Brain microvascular endothelial cell (primary cell): ENCODE measurements around the gene ZBTB22.
A peak's percentile ranks its signal among the peaks of the same experiment; 100 is the strongest.
"Not testable (repeated sequence)": the region's sequence is repeated elsewhere in the genome, so short reads cannot be mapped to it uniquely, and the experiment has no call there.

Experiments used
- DNase-seq: peaks from one replicate; pipeline ENCODE4 v3.0.0-alpha.2; 2020
- H3K27ac ChIP-seq: fragments of 250-450 bp; sonication (Bioruptor Pico); 2 replicates; pipeline ENCODE4 v1.5.1; 2020; ENCODE audit warnings: mild to moderate bottlenecking, moderate library complexity
- H3K27me3 ChIP-seq: fragments of 250-450 bp; sonication (Bioruptor Pico); replicated peaks from 2 replicates; pipeline ENCODE4 v1.5.1; 2020; ENCODE audit warnings: mild to moderate bottlenecking
- H3K36me3 ChIP-seq: fragments of 250-450 bp; sonication (Bioruptor Pico); replicated peaks from 2 replicates; pipeline ENCODE4 v1.5.1; 2020; ENCODE audit warnings: mild to moderate bottlenecking
- H3K4me3 ChIP-seq: 2 replicates; pipeline ENCODE4 v1.5.1; 2011; ENCODE audit warnings: low read depth, mild to moderate bottlenecking, control low read depth, low read length, moderate library complexity
- in situ Hi-C: cut with HindIII; loops from 2 replicates; pipeline ENCODE4 v1.10.0; 2017; ENCODE audit warnings: low sequenced_read_pairs, low pct_ligation_motif_present
- TF ChIP-seq, protein P1 (sequence below): IDR thresholded peaks from 2 replicates; pipeline ENCODE4 v1.5.1; 2011; ENCODE audit warnings: low read depth, mild to moderate bottlenecking, moderate library complexity, low read length, control low read depth, inconsistent platforms; ENCODE audit errors: missing control alignments

ZBTB22 gene, protein sequence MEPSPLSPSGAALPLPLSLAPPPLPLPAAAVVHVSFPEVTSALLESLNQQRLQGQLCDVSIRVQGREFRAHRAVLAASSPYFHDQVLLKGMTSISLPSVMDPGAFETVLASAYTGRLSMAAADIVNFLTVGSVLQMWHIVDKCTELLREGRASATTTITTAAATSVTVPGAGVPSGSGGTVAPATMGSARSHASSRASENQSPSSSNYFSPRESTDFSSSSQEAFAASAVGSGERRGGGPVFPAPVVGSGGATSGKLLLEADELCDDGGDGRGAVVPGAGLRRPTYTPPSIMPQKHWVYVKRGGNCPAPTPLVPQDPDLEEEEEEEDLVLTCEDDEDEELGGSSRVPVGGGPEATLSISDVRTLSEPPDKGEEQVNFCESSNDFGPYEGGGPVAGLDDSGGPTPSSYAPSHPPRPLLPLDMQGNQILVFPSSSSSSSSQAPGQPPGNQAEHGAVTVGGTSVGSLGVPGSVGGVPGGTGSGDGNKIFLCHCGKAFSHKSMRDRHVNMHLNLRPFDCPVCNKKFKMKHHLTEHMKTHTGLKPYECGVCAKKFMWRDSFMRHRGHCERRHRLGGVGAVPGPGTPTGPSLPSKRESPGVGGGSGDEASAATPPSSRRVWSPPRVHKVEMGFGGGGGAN

DNA sequence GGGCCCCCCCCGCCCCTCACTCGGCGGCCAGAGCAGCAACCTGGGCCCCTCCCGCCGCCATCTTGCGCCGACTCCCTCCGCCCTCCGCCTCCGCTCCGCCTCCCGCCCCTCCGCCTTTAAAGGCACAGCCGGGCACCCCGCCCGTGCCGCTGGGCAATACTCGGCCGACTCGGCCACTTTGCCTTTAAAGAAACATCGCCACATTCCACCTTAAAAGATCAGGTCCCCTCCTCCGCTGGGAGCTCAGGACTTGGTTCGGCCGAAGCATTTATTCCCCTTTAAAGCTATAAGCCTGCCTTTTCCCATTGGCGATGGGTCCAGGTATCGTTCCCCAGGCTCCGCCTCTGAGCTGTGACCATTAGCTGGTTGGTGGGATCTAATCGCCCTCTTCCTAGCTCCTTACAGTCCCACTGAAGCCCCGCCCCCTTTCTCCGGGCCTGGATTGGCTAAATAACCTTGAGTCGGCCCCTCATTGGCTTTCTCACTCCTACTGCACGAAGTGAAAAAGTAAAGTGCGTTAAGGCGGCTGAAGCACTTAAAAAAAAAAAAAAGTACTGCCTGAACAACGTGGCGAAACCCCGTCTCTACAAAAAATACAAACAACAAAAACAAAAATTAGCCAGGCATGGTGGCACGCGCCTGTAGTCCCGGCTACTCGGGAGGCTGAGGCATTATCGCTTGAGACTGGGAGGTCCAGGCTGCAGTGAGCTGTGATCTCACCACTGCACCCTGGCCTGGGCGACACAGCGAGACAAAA lies at the start of gene ZBTB22:
Gene ZBTB22, minus strand, starts transcription at position 76 of the 757 bp plus-strand sequence. CDS start 828 bp downstream, outside the sequence.
- H3K36me3 ChIP-seq, result peaks cover 25% of the 10 kb centered on the region
- in situ Hi-C loops, result no loop called here
- peak; percentile 100 for DNase-seq
- H3K4me3 ChIP-seq, result peak within 1 kb of the TSS; percentile 61
- TF ChIP-seq, protein P1, sequence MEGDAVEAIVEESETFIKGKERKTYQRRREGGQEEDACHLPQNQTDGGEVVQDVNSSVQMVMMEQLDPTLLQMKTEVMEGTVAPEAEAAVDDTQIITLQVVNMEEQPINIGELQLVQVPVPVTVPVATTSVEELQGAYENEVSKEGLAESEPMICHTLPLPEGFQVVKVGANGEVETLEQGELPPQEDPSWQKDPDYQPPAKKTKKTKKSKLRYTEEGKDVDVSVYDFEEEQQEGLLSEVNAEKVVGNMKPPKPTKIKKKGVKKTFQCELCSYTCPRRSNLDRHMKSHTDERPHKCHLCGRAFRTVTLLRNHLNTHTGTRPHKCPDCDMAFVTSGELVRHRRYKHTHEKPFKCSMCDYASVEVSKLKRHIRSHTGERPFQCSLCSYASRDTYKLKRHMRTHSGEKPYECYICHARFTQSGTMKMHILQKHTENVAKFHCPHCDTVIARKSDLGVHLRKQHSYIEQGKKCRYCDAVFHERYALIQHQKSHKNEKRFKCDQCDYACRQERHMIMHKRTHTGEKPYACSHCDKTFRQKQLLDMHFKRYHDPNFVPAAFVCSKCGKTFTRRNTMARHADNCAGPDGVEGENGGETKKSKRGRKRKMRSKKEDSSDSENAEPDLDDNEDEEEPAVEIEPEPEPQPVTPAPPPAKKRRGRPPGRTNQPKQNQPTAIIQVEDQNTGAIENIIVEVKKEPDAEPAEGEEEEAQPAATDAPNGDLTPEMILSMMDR, result no peak
- H3K27me3 ChIP-seq, result no peaks in the 10 kb centered on the region
- H3K27ac ChIP-seq, result peak within 1 kb of the TSS; percentile 69

DNA sequence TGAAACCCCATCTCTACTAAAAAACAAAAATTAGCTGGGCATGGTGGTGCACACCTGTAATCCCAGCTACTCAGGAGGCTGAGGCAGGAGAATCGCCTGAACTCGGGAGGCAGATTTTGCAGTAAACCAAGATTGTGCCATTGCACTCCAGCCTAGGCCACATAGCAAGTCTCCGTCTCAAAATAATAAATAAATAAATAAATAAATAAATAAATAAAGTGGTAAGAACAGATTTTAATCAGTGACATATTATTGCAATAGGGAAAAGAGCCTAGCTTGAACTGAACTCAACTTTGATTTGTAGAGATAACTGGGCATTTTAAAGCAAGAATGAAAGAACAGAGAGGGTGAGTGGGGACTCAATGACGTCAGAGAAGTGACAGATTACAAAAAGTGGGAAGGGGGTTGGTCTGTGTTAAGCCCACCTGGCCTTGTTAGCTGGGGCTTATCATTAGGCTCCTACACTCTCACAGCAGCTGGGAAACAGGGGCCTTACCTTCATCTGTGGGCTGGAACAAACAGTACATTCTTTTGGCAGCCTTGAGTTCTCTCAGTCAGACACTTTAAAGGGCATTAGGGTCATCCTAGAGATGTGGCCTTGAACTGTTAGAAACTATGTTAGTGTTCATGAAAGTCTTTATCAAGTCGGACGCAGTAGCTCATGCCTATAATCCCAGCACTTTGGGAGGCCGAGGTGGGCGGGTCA lies 49.6 kb upstream of the ZBTB22 start:
- Histone ChIP-seq H3K27me3 (no peaks in the 10 kb centered on the region), H3K36me3 (no peaks in the 10 kb centered on the region), H3K4me3 (no peak overlapping the region), H3K27ac (no peak overlapping the region)
- DNase-seq, result no peak
- in situ Hi-C loops, result no loop called here
- TF ChIP-seq, protein P1, result no peak

DNA sequence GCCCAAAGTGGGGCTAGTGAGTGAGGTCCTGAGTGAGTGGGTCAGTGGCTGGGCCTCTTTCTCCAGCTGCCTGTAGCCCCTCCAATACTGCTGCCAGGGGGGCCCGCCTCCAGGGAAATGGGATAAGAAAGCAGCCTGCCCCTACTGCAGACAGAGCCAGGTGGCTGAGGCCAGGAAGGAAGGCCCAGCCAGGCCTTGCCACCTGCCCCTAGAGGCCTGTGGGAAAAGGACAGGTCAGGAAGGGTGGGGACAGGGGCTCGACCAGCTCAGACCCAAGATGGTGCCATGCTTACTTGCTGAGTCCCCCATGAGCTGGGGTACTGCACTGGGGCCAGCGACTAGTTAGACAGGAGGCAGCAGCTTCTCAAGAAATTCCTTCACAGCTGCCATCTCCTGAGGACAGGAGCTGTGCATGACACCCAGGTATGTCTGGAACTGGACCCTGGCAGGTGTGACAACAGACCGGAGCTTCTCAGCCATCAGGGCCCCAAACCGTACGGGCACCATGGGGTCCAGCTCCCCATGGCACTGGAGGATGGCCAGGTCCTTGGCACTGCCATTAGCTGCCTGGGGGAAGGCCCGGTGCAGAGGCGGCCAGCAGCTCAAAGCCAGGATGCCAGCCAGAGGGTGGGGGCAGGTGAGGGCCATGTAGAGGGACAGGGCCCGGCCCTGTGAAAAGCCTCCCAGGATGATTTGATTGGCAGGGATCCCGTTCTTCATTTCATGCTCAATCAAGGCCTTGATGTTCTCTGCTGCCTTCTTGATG lies 47.8 kb upstream of the ZBTB22 start:
- in situ Hi-C loops, DNase-seq, H3K36me3 ChIP-seq, H3K4me3 ChIP-seq, H3K27me3 ChIP-seq, H3K27ac ChIP-seq: not testable (repeated sequence)

DNA sequence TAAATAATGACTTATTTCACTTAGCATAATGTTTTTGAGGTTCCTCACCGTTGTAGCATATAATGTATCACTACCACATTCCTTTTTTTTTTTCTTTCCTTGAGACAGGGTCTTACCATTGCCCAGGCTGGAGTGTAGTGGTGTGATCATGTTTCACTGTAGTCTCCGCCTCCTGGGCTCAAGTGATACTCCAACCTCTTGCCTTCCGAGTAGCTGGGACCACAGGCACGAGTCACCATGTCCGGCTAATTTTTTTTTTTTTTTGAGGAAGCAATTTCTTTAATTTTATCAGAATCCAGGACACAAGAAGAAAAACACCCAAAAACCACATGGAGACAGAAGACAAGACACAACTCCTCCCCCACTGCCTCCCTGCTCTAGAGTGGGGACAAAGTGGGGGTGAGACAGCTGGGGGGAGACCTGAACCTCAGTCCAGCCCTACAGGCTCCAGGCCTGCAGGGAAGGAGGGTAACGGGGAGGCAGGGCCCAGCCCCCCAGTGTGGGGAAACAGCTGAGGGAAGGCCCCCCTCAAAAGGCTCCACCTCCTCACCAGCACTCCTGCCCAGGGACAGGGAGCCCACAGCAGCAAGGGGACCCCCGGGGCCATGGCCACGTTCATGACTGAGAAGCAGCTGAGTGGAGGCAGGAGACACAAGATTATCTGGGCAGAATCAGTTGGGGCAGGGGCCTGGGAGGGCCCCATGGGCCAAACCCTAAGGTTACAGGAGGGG lies 47.1 kb upstream of the ZBTB22 start:
- H3K27ac ChIP-seq, H3K36me3 ChIP-seq, H3K4me3 ChIP-seq, H3K27me3 ChIP-seq, in situ Hi-C loops: not testable (repeated sequence)
- DNase-seq, result peak; percentile 52

DNA sequence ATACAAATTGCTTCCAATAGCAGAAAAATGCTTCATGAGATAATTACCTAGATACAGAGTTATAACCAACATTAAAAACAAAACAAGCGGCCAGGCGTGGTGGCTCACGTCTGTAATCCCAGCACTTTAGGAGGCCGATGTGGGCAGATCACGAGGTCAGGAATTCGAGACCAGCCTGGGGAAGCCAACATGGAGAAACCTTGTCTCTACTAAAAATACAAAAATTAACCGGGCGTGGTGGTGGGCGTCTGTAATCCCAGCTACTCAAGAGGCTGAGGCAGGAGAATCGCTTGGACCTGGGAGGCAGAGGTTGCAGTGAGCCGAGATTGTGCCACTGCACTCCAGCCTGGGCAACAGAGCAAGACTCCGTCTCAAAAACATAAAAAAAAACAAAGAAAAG lies 45.9 kb upstream of the ZBTB22 start:
- H3K27me3 ChIP-seq, DNase-seq, H3K36me3 ChIP-seq, in situ Hi-C loops, H3K27ac ChIP-seq, H3K4me3 ChIP-seq: not testable (repeated sequence)

DNA sequence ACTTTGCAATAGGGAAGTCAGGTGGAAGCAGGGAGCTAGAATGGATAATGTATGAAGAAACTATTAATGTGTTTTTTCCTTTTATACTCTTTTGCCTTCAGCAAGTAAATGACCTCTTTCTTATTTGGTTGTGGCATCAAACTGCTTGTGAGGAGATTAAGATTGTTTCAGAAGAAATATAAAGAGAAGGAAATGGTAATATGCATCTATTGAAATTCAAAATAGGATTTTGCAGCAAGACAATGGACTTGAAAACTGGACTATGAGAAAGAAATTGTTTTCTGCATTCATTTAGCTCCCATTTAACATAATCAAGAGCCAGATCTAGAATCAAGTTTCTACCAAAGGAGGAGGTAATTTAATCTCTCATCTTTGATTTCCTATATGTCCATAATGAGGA lies 41.8 kb upstream of the ZBTB22 start:
- Histone ChIP-seq H3K36me3 (no peaks in the 10 kb centered on the region), H3K4me3 (no peak overlapping the region), H3K27me3 (peaks cover 3% of the 10 kb centered on the region), H3K27ac (no peak overlapping the region)
- in situ Hi-C loops, result no loop called here
- TF ChIP-seq, protein P1, result no peak
- DNase-seq, result no peak

DNA sequence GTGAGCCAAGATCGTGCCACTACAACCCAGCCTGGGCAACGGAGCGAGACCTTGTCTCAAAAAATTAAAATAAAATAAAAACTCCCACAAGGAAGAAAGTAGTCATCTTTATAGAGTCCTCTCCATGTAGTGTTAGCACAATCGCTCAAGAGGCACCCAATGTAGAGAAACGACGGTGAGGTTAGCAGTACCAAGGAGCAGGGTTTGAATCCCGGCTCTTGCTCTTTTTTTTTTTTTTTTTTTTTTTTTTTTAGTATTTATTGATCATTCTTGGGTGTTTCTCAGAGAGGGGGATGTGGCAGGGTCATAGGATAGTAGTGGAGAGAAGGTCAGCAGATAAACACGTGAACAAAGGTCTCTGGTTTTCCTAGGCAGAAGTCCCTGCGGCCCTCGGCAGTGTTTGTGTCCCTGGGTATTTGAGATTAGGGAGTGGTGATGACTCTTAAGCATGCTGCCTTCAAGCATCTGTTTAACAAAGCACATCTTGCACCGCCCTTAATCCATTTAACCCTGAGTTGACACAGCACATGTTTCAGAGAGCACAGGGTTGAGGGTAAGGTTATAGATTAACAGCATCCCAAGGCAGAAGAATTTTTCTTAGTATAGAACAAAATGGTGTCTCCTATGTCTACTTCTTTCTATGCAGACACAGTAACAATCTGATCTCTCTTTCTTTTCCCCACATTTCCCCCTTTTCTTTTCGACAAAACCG lies 39.8 kb upstream of the ZBTB22 start:
- H3K27me3 ChIP-seq, H3K4me3 ChIP-seq, H3K27ac ChIP-seq, in situ Hi-C loops, DNase-seq, H3K36me3 ChIP-seq: not testable (repeated sequence)
